OCI-LY3 (cell line): ENCODE measurements around the gene IRGC.

ENCODE experiments used
- CTCF ChIP-seq: fragments of 200-600, 300-600 bp; sonication (generic); IDR thresholded peaks from 2 replicates; pipeline ENCODE4 v1.5.1; 2014; ENCODE audit warnings: antibody characterized with exemption, low read length, low read depth
- EZH2phosphoT487 ChIP-seq: fragments of 200-600 bp; shearing (Covaris generic); IDR thresholded peaks from 2 replicates; pipeline ENCODE4 v1.6.1; 2018; ENCODE audit warnings: antibody characterized with exemption, mixed run types, low read depth

GRCh38 chr19:43667126-43667875, 48.6 kb upstream of the IRGC start:
- TF ChIP-seq CTCF (no peak), EZH2phosphoT487 (no peak)
